NCI-H446 (cell line): Measurements from ENCODE around the gene FOXP3.
A peak's percentile ranks its signal among the peaks of the same experiment; 100 is the strongest.

Source experiments
- DNase-seq, 2 experiments: peaks; one replicate each; lab custom pipeline; 2025; lab: John Stamatoyannopoulos, UW

The FOXP3 gene

GRCh38 chrX:49214416-49214815, 50.1 kb downstream of the FOXP3 start:
- DNase-seq: no peak

GRCh38 chrX:49212861-49213260, 51.6 kb downstream of the FOXP3 start:
- no peak for DNase-seq

GRCh38 chrX:49212209-49212608, 52.3 kb downstream of the FOXP3 start:
- no peak for DNase-seq

GRCh38 chrX:49211074-49211473, 53.4 kb downstream of the FOXP3 start:
- DNase-seq: no peak

- DNase-seq: no peak
Measured at GRCh38 chrX:49210406-49210805, 54.1 kb downstream of the FOXP3 start.

- peak; percentile 39 to 67 for DNase-seq
Measured at GRCh38 chrX:49209434-49210251, 54.9 kb downstream of the FOXP3 start.

GRCh38 chrX:49208399-49208798, 56.1 kb downstream of the FOXP3 start:
- DNase-seq: no peak

GRCh38 chrX:49206543-49206942, 58.0 kb downstream of the FOXP3 start:
- DNase-seq: no peak

- no peak for DNase-seq
Measured at GRCh38 chrX:49205443-49205842, 59.1 kb downstream of the FOXP3 start.

- no peak for DNase-seq
Measured at GRCh38 chrX:49204709-49205108, 59.8 kb downstream of the FOXP3 start.

GRCh38 chrX:49204017-49204416, 60.5 kb downstream of the FOXP3 start:
- DNase-seq: no peak

GRCh38 chrX:49203536-49203935, 61.0 kb downstream of the FOXP3 start:
- no peak for DNase-seq

- no peak for DNase-seq
Measured at GRCh38 chrX:49202022-49202421, 62.5 kb downstream of the FOXP3 start.
